Measurements from ENCODE around the gene ST3GAL5.
"Not testable (repeated sequence)": the region's sequence is repeated elsewhere in the genome, so short reads cannot be mapped to it uniquely, and the experiment has no call there.

ST3GAL5 gene

GRCh38 chr2:85889627-85890281 is 964 bp upstream of the ST3GAL5 start:
- H3K27ac ChIP-seq (ENCODE audit: low read length): peak overlapping the region; percentile 69
- H3K27me3 ChIP-seq (ENCODE audit: low read depth, low read length): no peaks in the 10 kb centered on the region
- H3K4me1 ChIP-seq (ENCODE audit: control insufficient read depth in 1 of 2, insufficient read depth in 2 of 2, low read length in 2 of 2): peaks cover 0 to 24% of the 10 kb centered on the region in 2 donors
- H3K9me3 ChIP-seq (ENCODE audit: control insufficient read depth in 1 of 2, low read length in 2 of 2): no peaks in the 10 kb centered on the region
- no peaks in the 10 kb centered on the region for H3K36me3 ChIP-seq (ENCODE audit: control insufficient read depth in 1 of 2, insufficient read depth in 2 of 2, low read length in 2 of 2)
- H3K4me3 ChIP-seq (ENCODE audit: low read depth in 1 of 2, low read length in 2 of 2): peak overlapping the region; percentile 81 to 95

GRCh38 chr2:85888020-85888683 is 638 bp downstream of the ST3GAL5 start:
- H3K27ac ChIP-seq (ENCODE audit: low read length): peak overlapping the region; percentile 73
- peaks cover 0 to 24% of the 10 kb centered on the region in 2 donors for H3K4me1 ChIP-seq (ENCODE audit: control insufficient read depth in 1 of 2, insufficient read depth in 2 of 2, low read length in 2 of 2)
- peak overlapping the region; percentile 79 to 81 for H3K4me3 ChIP-seq (ENCODE audit: low read depth in 1 of 2, low read length in 2 of 2)
- H3K27me3 ChIP-seq (ENCODE audit: low read depth, low read length): no peaks in the 10 kb centered on the region
- H3K9me3 ChIP-seq (ENCODE audit: control insufficient read depth in 1 of 2, low read length in 2 of 2): no peaks in the 10 kb centered on the region
- no peaks in the 10 kb centered on the region for H3K36me3 ChIP-seq (ENCODE audit: control insufficient read depth in 1 of 2, insufficient read depth in 2 of 2, low read length in 2 of 2)

- Histone ChIP-seq H3K27me3 (ENCODE audit: low read depth, low read length) (no peaks in the 10 kb centered on the region), H3K36me3 (ENCODE audit: control insufficient read depth in 1 of 2, insufficient read depth in 2 of 2, low read length in 2 of 2) (no peaks in the 10 kb centered on the region), H3K4me1 (ENCODE audit: control insufficient read depth in 1 of 2, insufficient read depth in 2 of 2, low read length in 2 of 2) (peaks cover 0 to 24% of the 10 kb centered on the region in 2 donors), H3K27ac (ENCODE audit: low read length) (peak overlapping the region; percentile 73), H3K4me3 (ENCODE audit: low read depth in 1 of 2, low read length in 2 of 2) (peak overlapping the region; percentile 79 to 81), H3K9me3 (ENCODE audit: control insufficient read depth in 1 of 2, low read length in 2 of 2) (no peaks in the 10 kb centered on the region)
These were observed 1.2 kb downstream of the ST3GAL5 start for GRCh38 chr2:85887566-85888019.

- H3K4me1 ChIP-seq (ENCODE audit: control insufficient read depth in 1 of 2, insufficient read depth in 2 of 2, low read length in 2 of 2): peaks cover 0 to 24% of the 10 kb centered on the region in 2 donors
- no peaks in the 10 kb centered on the region for H3K27me3 ChIP-seq (ENCODE audit: low read depth, low read length)
- peak overlapping the region; percentile 79 to 81 for H3K4me3 ChIP-seq (ENCODE audit: low read depth in 1 of 2, low read length in 2 of 2)
- peak overlapping the region; percentile 73 for H3K27ac ChIP-seq (ENCODE audit: low read length)
- no peaks in the 10 kb centered on the region for H3K9me3 ChIP-seq (ENCODE audit: control insufficient read depth in 1 of 2, low read length in 2 of 2)
- H3K36me3 ChIP-seq (ENCODE audit: control insufficient read depth in 1 of 2, insufficient read depth in 2 of 2, low read length in 2 of 2): no peaks in the 10 kb centered on the region
These were observed 2.2 kb downstream of the ST3GAL5 start for GRCh38 chr2:85886590-85886989.

- no peaks in the 10 kb centered on the region for H3K36me3 ChIP-seq (ENCODE audit: control insufficient read depth in 1 of 2, insufficient read depth in 2 of 2, low read length in 2 of 2)
- H3K27ac ChIP-seq (ENCODE audit: low read length): peak overlapping the region; percentile 73
- H3K4me1 ChIP-seq (ENCODE audit: control insufficient read depth in 1 of 2, insufficient read depth in 2 of 2, low read length in 2 of 2): peaks cover 0 to 24% of the 10 kb centered on the region in 2 donors
- no peaks in the 10 kb centered on the region for H3K9me3 ChIP-seq (ENCODE audit: control insufficient read depth in 1 of 2, low read length in 2 of 2)
- no peaks in the 10 kb centered on the region for H3K27me3 ChIP-seq (ENCODE audit: low read depth, low read length)
- H3K4me3 ChIP-seq (ENCODE audit: low read depth in 1 of 2, low read length in 2 of 2): no peak overlapping the region
These were observed 2.6 kb downstream of the ST3GAL5 start for GRCh38 chr2:85886141-85886540.

GRCh38 chr2:85881781-85882180 is 7.0 kb downstream of the ST3GAL5 start:
- not testable (repeated sequence) for H3K27ac ChIP-seq (ENCODE audit: low read length); H3K27me3 ChIP-seq (ENCODE audit: low read depth, low read length); H3K4me1 ChIP-seq (ENCODE audit: control insufficient read depth in 1 of 2, insufficient read depth in 2 of 2, low read length in 2 of 2); H3K4me3 ChIP-seq (ENCODE audit: low read depth in 1 of 2, low read length in 2 of 2); H3K9me3 ChIP-seq (ENCODE audit: control insufficient read depth in 1 of 2, low read length in 2 of 2); H3K36me3 ChIP-seq (ENCODE audit: control insufficient read depth in 1 of 2, insufficient read depth in 2 of 2, low read length in 2 of 2)

- not testable (repeated sequence) for H3K27me3 ChIP-seq (ENCODE audit: low read depth, low read length); H3K4me1 ChIP-seq (ENCODE audit: control insufficient read depth in 1 of 2, insufficient read depth in 2 of 2, low read length in 2 of 2); H3K9me3 ChIP-seq (ENCODE audit: control insufficient read depth in 1 of 2, low read length in 2 of 2); H3K36me3 ChIP-seq (ENCODE audit: control insufficient read depth in 1 of 2, insufficient read depth in 2 of 2, low read length in 2 of 2); H3K27ac ChIP-seq (ENCODE audit: low read length); H3K4me3 ChIP-seq (ENCODE audit: low read depth in 1 of 2, low read length in 2 of 2)
These were observed 8.0 kb downstream of the ST3GAL5 start for GRCh38 chr2:85880716-85881328.

- H3K4me3 ChIP-seq (ENCODE audit: low read depth in 1 of 2, low read length in 2 of 2): no peak overlapping the region
- H3K36me3 ChIP-seq (ENCODE audit: control insufficient read depth in 1 of 2, insufficient read depth in 2 of 2, low read length in 2 of 2): no peaks in the 10 kb centered on the region
- no peaks in the 10 kb centered on the region for H3K27me3 ChIP-seq (ENCODE audit: low read depth, low read length)
- no peak overlapping the region for H3K27ac ChIP-seq (ENCODE audit: low read length)
- H3K4me1 ChIP-seq (ENCODE audit: control insufficient read depth in 1 of 2, insufficient read depth in 2 of 2, low read length in 2 of 2): peaks cover 0 to 5% of the 10 kb centered on the region in 2 donors
- no peaks in the 10 kb centered on the region for H3K9me3 ChIP-seq (ENCODE audit: control insufficient read depth in 1 of 2, low read length in 2 of 2)
These were observed 9.9 kb downstream of the ST3GAL5 start for GRCh38 chr2:85878719-85879370.

GRCh38 chr2:85875350-85876050 is 13.3 kb downstream of the ST3GAL5 start:
- peaks cover 0 to 5% of the 10 kb centered on the region in 2 donors for H3K4me1 ChIP-seq (ENCODE audit: control insufficient read depth in 1 of 2, insufficient read depth in 2 of 2, low read length in 2 of 2)
- no peak overlapping the region for H3K27ac ChIP-seq (ENCODE audit: low read length)
- H3K36me3 ChIP-seq (ENCODE audit: control insufficient read depth in 1 of 2, insufficient read depth in 2 of 2, low read length in 2 of 2): no peaks in the 10 kb centered on the region
- H3K4me3 ChIP-seq (ENCODE audit: low read depth in 1 of 2, low read length in 2 of 2): no peak overlapping the region
- no peaks in the 10 kb centered on the region for H3K27me3 ChIP-seq (ENCODE audit: low read depth, low read length)
- no peaks in the 10 kb centered on the region for H3K9me3 ChIP-seq (ENCODE audit: control insufficient read depth in 1 of 2, low read length in 2 of 2)

- H3K27ac ChIP-seq (ENCODE audit: low read length): no peak overlapping the region
- H3K36me3 ChIP-seq (ENCODE audit: control insufficient read depth in 1 of 2, insufficient read depth in 2 of 2, low read length in 2 of 2): no peaks in the 10 kb centered on the region
- no peak overlapping the region for H3K4me3 ChIP-seq (ENCODE audit: low read depth in 1 of 2, low read length in 2 of 2)
- H3K9me3 ChIP-seq (ENCODE audit: control insufficient read depth in 1 of 2, low read length in 2 of 2): no peaks in the 10 kb centered on the region
- H3K4me1 ChIP-seq (ENCODE audit: control insufficient read depth in 1 of 2, insufficient read depth in 2 of 2, low read length in 2 of 2): no peaks in the 10 kb centered on the region
- H3K27me3 ChIP-seq (ENCODE audit: low read depth, low read length): no peaks in the 10 kb centered on the region
These were observed 15.1 kb downstream of the ST3GAL5 start for GRCh38 chr2:85873679-85874078.
